Activated naive CD4-positive, alpha-beta T cell (primary cell): ENCODE data around the gene EPHB1.
"Not testable (repeated sequence)": the region's sequence is repeated elsewhere in the genome, so short reads cannot be mapped to it uniquely, and the experiment has no call there.

Experiments
- DNase-seq, 4 experiments: peaks; one replicate each; lab custom pipeline; 2025; lab: John Stamatoyannopoulos, UW

Gene EPHB1

GRCh38 chr3:135084405-135084804 lies 289.3 kb downstream of the EPHB1 start:
- DNase-seq, result no peak

- DNase-seq, result no peak
Observed at GRCh38 chr3:135084976-135085375, 289.9 kb downstream of the EPHB1 start.

DNA sequence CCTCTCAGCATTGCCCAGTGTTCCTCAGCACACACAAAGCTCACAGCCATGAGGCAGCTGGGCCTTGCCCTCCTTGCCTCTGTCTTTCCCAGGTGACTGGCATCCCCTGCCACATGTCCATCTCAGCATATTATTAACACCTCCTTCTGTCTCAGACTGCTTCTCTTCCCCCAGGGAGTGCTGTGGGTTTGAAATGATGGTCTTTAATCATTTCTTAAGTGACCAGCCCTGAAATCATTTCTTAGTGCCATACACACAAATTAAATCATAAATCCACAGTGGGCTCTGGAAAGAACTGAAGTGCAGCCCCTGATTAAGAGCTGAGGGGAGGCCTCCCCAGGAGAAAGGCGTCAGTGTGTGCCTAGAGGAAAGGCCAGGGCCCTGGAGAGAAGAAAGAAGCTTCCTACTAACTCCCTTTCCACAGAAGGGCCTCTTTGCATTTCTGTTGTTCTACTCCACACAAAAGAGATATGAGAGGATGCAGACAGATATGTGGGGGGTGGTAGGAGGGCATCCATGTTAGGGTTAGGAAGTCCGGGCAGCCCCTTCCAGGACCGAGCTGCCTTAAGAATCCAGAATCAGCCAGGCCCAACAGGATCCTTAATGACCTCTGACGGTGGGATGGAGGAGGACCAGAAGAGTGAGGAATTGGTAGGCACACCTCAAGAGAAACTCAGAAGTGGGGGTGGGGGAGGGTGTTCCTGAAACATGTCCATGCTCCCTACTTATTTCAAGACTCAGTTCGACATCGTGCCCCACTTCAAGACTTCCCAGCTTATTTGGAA lies 290.8 kb downstream of the EPHB1 start:
- DNase-seq, result no peak

GRCh38 chr3:135087782-135088181 lies 292.7 kb downstream of the EPHB1 start:
- DNase-seq, result no peak

- DNase-seq, result no peak
Observed at GRCh38 chr3:135089451-135089850, 294.4 kb downstream of the EPHB1 start.

DNA sequence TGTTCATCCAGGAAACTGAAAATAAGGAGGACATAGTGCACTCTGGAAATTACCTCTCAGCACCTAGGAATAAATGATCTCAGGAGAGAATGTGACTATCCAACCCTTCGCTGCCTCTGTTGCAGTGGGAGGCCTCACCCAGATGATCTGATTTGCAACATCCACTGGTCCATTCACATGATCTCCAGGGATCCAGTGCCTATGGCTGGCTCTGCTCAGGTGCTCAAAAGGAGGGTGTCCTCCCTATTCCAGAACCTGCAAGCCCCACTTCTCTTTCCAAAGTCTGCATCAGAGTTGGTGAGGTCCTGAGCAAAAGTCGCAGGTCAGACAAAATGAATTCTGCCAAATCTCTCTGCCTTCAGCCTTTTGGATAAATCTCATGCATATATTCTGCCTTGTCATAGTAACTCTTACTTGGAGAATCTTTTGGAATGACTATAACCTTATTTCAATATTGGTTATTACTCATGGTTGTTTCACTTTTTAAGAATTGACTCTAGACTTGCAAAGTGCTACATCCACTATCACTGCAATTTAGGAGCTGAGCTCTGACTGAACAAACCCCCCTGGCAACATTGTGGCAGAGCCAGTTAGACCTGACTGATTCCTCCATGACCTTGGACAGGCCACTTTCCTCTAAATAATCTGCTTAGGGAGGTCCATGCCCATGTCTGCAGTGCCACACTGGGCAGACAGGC lies 295.1 kb downstream of the EPHB1 start:
- DNase-seq, result no peak

GRCh38 chr3:135091946-135092345 lies 296.9 kb downstream of the EPHB1 start:
- DNase-seq, result no peak

DNA sequence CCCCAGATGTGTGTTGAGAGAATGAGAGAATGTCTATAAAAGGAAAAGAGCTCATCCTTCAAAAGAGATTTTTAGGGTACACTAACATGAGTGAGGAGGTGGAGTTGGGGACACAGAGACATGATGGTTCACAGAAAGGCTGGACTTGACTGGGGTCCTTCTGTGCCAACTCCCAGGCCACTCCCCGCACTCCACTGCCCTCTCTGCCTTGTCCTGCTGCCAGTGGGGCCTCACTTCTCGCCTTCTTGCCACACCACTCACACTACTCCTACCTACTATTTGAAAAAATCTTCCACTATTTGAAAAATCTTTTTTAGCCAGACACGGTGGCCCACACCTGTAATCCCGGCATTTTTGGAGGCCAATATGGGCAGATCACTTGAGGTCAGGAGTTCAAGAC lies 298.1 kb downstream of the EPHB1 start:
- no peak for DNase-seq

- no peak for DNase-seq
Observed at GRCh38 chr3:135097276-135097946, 302.4 kb downstream of the EPHB1 start.

GRCh38 chr3:135099734-135100355 lies 304.8 kb downstream of the EPHB1 start:
- DNase-seq, result no peak

DNA sequence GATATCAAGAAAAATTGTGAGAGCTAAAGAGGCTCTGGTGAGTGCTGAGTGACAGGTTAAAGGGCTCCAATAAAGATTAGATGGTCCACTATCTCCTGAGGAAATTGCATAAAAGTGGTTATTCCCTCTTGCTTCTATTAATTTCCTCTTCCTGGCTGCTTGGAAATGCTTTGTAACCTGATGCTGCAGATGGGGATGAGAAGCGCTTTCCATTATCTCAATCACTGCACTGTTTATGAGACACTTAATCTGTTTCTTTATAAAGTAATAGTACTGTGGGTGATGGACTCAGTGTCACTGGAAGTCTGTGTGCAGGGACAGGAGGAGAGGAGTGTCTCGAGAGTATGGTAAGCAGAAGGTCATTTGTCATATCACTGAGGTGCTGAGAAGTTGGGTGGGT lies 305.3 kb downstream of the EPHB1 start:
- no peak for DNase-seq

- no peak for DNase-seq
Observed at GRCh38 chr3:135103917-135104316, 308.9 kb downstream of the EPHB1 start.

DNA sequence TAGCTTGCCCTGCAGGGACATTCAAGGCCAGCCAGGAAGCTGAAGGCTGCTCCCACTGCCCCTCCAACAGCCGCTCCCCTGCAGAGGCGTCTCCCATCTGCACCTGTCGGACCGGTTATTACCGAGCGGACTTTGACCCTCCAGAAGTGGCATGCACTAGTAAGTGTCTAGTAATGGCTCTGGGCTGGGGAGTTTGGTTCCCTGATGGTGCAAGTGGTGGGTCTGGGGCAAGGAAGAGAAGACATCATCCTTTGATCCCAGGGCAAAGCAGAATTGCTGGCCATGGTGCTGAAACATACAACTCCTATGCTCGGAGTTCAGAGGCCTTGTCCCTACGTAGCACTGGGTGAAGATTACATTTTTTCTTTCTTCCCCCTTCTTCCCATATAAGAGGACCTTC lies 311.4 kb downstream of the EPHB1 start:
- no peak for DNase-seq

GRCh38 chr3:135107043-135107442 lies 312.0 kb downstream of the EPHB1 start:
- no peak for DNase-seq

DNA sequence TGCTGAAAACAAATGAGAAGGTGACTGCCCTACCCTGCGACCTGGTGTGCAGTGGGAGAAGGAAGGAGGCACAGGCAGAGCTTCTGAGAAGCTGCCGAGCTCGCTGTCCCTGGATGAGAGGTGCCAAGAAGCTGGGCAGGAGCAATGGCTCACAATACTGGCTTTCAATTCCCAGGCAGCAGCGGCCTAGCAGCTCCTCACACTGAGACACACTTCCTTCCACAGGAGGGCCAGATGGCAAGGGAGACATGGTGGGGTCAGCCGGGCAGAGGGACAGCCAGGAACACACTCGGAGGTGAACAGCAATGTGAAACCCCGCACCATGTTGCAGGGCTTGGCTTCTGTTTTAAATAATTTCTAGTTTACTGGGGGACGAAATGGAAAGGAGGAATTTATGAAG lies 314.6 kb downstream of the EPHB1 start:
- DNase-seq, result no peak

DNA sequence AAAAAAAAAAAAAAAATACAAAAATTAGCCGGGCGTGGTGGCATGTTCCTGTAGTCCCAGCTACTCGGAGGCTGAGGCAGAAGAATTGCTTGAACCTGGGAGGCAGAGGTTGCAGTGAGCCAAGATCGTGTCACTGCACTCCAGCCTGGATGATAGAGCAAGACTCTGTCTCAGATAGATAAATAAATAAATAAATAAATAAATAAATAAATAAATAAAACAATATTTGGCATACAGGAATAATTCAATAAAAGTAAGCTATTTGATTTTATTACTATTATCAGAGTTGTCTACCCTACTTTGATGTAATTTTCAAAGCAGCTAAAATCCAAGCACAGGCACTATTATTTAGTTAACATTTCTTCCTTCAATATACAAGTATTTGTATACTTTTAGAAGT lies 319.5 kb downstream of the EPHB1 start:
- not testable (repeated sequence) for DNase-seq

GRCh38 chr3:135117977-135118376 lies 322.9 kb downstream of the EPHB1 start:
- no peak for DNase-seq

GRCh38 chr3:135118792-135119191 lies 323.7 kb downstream of the EPHB1 start:
- DNase-seq, result no peak

- DNase-seq, result no peak
Observed at GRCh38 chr3:135125171-135125801, 330.2 kb downstream of the EPHB1 start.

- no peak for DNase-seq
Observed at GRCh38 chr3:135127946-135128470, 332.9 kb downstream of the EPHB1 start.

DNA sequence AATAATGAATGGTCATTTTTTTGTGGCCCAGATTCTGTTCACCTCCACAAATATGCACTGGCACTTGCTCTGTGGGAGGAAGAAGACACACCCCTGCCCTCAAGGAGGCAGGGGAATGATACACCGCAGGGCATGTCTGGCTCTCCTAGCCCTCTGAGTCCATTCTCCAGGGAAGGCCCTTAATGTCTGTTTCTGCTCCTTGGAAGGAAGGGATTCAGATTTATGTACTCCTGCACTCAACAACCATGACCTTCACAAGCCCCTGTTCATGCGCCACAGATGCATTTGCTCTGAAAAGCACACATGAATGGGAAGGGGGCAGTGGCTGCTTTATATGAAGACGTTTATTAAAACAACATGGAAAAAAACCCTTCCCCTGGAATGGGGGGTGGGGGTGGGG lies 333.8 kb downstream of the EPHB1 start:
- DNase-seq, result no peak

- no peak for DNase-seq
Observed at GRCh38 chr3:135131290-135131689, 336.2 kb downstream of the EPHB1 start.
